ENCODE results near the gene DARS1.

Gene DARS1

DNA sequence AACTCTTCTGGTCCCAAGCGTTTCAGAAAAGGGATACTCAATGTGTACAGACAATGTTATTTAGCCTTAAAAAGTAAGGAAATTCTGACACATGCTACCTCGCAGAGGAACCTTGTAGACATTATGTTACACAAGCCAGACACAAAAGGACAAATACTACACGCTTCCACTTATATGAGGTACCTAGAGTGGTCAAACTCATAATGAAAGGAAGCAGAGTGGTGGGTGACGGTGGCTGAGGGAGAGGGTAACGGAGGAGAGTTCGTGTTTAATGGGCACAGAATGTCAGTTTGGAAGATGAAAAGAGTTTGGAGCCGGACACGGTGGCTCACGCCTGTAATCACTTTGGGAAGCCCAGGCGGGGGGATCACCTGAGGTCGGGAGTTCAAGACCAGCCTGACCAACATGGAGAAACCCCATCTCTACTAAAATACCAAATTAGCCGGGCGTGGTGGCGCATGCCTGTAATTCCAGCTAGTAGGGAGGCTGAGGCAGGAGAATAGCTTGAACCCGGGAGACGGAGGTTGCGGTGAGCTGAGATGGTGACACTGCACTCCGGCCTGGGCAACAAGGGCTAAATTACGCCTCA lies 110.6 kb downstream of the DARS1 start:
- Histone ChIP-seq H3K9me3 (ENCODE audit: low read length) (no peaks in the 10 kb centered on the region), H2AFZ (ENCODE audit: low read depth, low read length) (no peak overlapping the region), H3K4me3 (ENCODE audit: low read length) (peak overlapping the region; percentile 89), H3K36me3 (ENCODE audit: insufficient read depth, low read length) (peaks cover 33% of the 10 kb centered on the region), H3K4me1 (ENCODE audit: insufficient read depth, low read length) (peaks cover 16% of the 10 kb centered on the region), H3K27me3 (ENCODE audit: insufficient read depth, low read length) (no peaks in the 10 kb centered on the region)

DNA sequence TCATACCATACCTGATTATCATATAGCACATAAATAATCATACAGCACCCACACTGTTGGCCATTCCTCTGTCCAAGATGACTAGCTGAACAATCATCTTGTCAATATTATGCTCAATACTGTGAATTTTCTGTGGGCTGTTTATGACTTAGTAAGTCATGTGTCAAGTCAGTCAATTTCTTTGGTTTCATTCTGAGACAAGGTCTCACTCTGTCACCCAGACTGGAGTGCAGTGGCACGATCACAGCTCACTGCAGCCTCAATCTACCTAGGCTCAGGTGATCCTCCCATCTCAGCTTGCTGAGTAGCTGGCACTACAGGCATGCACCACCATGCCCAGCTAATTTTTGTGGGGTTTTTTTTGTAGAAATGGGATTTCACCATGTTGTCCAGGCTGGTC lies 114.9 kb downstream of the DARS1 start:
- Histone ChIP-seq H3K9me3 (ENCODE audit: low read length) (no peaks in the 10 kb centered on the region), H3K27me3 (ENCODE audit: insufficient read depth, low read length) (no peaks in the 10 kb centered on the region), H3K4me3 (ENCODE audit: low read length) (no peak overlapping the region), H2AFZ (ENCODE audit: low read depth, low read length) (no peak overlapping the region), H3K4me1 (ENCODE audit: insufficient read depth, low read length) (peaks cover 15% of the 10 kb centered on the region), H3K36me3 (ENCODE audit: insufficient read depth, low read length) (peaks cover 72% of the 10 kb centered on the region)

DNA sequence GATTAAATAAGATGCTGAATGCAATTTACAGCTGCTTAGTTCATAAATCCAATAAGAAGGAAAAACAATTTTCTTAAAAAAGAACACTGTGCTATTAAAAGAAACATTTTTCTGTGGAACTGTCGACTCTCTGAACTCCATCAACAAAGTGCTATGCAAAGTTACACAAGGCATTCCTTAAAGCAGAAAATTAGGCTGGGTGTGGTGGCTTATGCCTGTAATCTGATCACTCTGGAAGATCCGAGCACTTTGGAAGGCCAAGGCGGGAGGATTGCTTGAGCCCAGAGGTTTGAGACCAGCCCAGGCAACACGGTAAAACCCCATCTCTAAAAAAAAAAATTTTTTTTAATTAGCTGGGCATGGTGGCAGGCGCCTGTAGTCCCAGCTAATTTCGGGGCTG lies 122.2 kb downstream of the DARS1 start:
- Histone ChIP-seq H3K36me3 (ENCODE audit: insufficient read depth, low read length) (peaks cover 84% of the 10 kb centered on the region), H3K9me3 (ENCODE audit: low read length) (no peaks in the 10 kb centered on the region), H3K4me3 (ENCODE audit: low read length) (no peak overlapping the region), H3K4me1 (ENCODE audit: insufficient read depth, low read length) (no peaks in the 10 kb centered on the region), H3K27me3 (ENCODE audit: insufficient read depth, low read length) (no peaks in the 10 kb centered on the region), H2AFZ (ENCODE audit: low read depth, low read length) (no peak overlapping the region)

DNA sequence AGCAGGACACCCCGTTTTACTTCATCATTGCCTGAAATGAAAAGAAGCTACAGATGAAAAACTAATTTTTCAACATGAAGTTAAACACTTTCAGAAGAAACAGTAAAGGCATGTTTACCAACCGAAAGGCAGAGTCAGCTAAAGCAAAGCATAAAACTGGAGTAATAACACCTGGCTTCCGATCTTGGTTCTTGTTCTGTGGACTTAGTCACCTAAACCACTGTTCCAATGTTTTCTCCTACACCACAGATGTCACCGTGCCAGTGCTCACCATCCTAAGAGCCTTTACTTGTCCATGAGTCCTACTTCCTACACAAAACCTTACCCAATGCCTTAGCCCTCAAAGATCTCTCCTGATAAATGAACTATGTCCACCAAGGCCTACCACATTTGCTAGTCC lies 122.7 kb downstream of the DARS1 start:
- Histone ChIP-seq H2AFZ (ENCODE audit: low read depth, low read length) (no peak overlapping the region), H3K27me3 (ENCODE audit: insufficient read depth, low read length) (no peaks in the 10 kb centered on the region), H3K36me3 (ENCODE audit: insufficient read depth, low read length) (peaks cover 82% of the 10 kb centered on the region), H3K9me3 (ENCODE audit: low read length) (no peaks in the 10 kb centered on the region), H3K4me1 (ENCODE audit: insufficient read depth, low read length) (no peaks in the 10 kb centered on the region), H3K4me3 (ENCODE audit: low read length) (no peak overlapping the region)
